SK-N-SH (cell line): Measurements from ENCODE around the gene STX16. TPM values are rescaled to one million over a fixed set of nuclear protein-coding genes. Genes with fewer than 3 reads are reported as not detected.

Experiments
- CTCF ChIA-PET: fragments of 300-600, 350-600 bp; formaldehyde crosslinking; extraction: SDS; loops from one replicate; lab custom pipeline; 2021; lab: Yijun Ruan, JAX
- POLR2A ChIA-PET: fragments of 350-600 bp; sonication (Branson Sonifier 250); formaldehyde crosslinking; extraction: SDS; loops from one replicate; lab custom pipeline; 2020; ENCODE audit warnings: antibody characterized with exemption, inconsistent platforms; lab: Yijun Ruan, JAX
- DNase-seq: peaks from one replicate; pipeline ENCODE4 v3.0.0; 2012
- H2AFZ ChIP-seq: fragments of 200-600 bp; sonication (generic); 2 replicates; pipeline ENCODE4 v1.8.1; 2016; ENCODE audit warnings: antibody characterized with exemption, mild to moderate bottlenecking, low read depth
- H3F3A ChIP-seq: fragments of 200-600 bp; sonication (generic); replicated peaks from 2 replicates; pipeline ENCODE3; 2016; ENCODE audit warnings: antibody characterized with exemption, mild to moderate bottlenecking; ENCODE audit not compliant: insufficient read depth
- H3K27ac ChIP-seq, 2 experiments: fragments of 200-500 bp in 1 of 2; fragments of 200-600 bp in 1 of 2; sonication (Bioruptor generic) in 1 of 2; sonication (generic), shearing (Covaris generic) in 1 of 2; 2 replicates each; pipeline versions ENCODE4 v1.5.1 to v1.6.1; 2014 to 2016; ENCODE audit warnings: low read depth in 2 of 2, inconsistent platforms in 1 of 2, low read length in 1 of 2, mild to moderate bottlenecking in 1 of 2, mixed read lengths in 1 of 2
- H3K27me3 ChIP-seq: fragments of 200-600 bp; sonication (generic), shearing (Covaris generic); 2 replicates; pipeline ENCODE4 v1.6.1; 2016; ENCODE audit warnings: mixed run types; ENCODE audit not compliant: insufficient read depth
- H3K36me3 ChIP-seq, 2 experiments: fragments of 200-500 bp in 1 of 2; fragments of 200-600 bp in 1 of 2; sonication (Bioruptor generic) in 1 of 2; sonication (generic) in 1 of 2; replicated peaks in 1 of 2; 2 replicates each; pipeline versions ENCODE3 to v1.5.1; 2014 to 2016; ENCODE audit warnings: low read length in 1 of 2, mild to moderate bottlenecking in 1 of 2; ENCODE audit not compliant: insufficient read depth in 2 of 2, control insufficient read depth in 1 of 2
- H3K4me1 ChIP-seq, 2 experiments: fragments of 200-500 bp in 1 of 2; fragments of 200-600 bp in 1 of 2; sonication (Bioruptor generic) in 1 of 2; sonication (generic), shearing (Covaris generic) in 1 of 2; 2 replicates each; pipeline versions ENCODE4 v1.5.1 to v1.6.1; 2014 to 2016; ENCODE audit warnings: low read depth in 1 of 2, low read length in 1 of 2, mixed run types in 1 of 2; ENCODE audit not compliant: insufficient read depth in 2 of 2, control insufficient read depth in 1 of 2
- H3K4me2 ChIP-seq: fragments of 200-600 bp; sonication (generic), shearing (Covaris generic); 2 replicates; pipeline ENCODE4 v1.6.1; 2017; ENCODE audit warnings: mixed run types
- H3K4me3 ChIP-seq, 2 experiments: fragments of 200-500 bp in 1 of 2; fragments of 200-600 bp in 1 of 2; sonication (Bioruptor generic) in 1 of 2; sonication (generic), shearing (Covaris generic) in 1 of 2; 2 replicates each; pipeline versions ENCODE4 v1.5.1 to v1.8.1; 2014 to 2016; ENCODE audit warnings: low read depth in 2 of 2, inconsistent platforms in 1 of 2, low read length in 1 of 2, mild to moderate bottlenecking in 1 of 2, mixed read lengths in 1 of 2, moderate library complexity in 1 of 2
- H3K79me2 ChIP-seq: fragments of 200-600 bp; sonication (generic); 2 replicates; pipeline ENCODE4 v1.8.1; 2017; ENCODE audit warnings: mild to moderate bottlenecking; ENCODE audit not compliant: insufficient read depth
- H3K9ac ChIP-seq: fragments of 200-600 bp; sonication (generic); 2 replicates; pipeline ENCODE4 v1.6.1; 2017; ENCODE audit warnings: mixed run types
- H3K9me2 ChIP-seq: fragments of 200-600 bp; sonication (generic); 2 replicates; pipeline ENCODE4 v1.6.1; 2017; ENCODE audit warnings: mixed run types
- H3K9me3 ChIP-seq: fragments of 200-600 bp; sonication (generic); 2 replicates; pipeline ENCODE4 v1.6.1; 2017; ENCODE audit warnings: mixed run types, mild to moderate bottlenecking, moderate library complexity
- H4K20me1 ChIP-seq: fragments of 200-600 bp; sonication (generic); 2 replicates; pipeline ENCODE4 v1.6.1; 2017; ENCODE audit warnings: mild to moderate bottlenecking, mixed run types; ENCODE audit not compliant: insufficient read depth
- ELF1 ChIP-seq: IDR thresholded peaks from 2 replicates; pipeline ENCODE4 v1.4.0; 2012
- EZH2phosphoT487 ChIP-seq: fragments of 200-600 bp; sonication (generic); IDR thresholded peaks from 2 replicates; pipeline ENCODE4 v1.6.1; 2017; ENCODE audit warnings: low read depth, mixed run types, mild to moderate bottlenecking, antibody characterized with exemption, moderate library complexity, borderline replicate concordance
- FOSL2 ChIP-seq: IDR thresholded peaks from 2 replicates; pipeline ENCODE4 v1.4.0; 2012; ENCODE audit warnings: low read depth, mild to moderate bottlenecking, moderate library complexity, borderline replicate concordance
- GABPA ChIP-seq: IDR thresholded peaks from 2 replicates; pipeline ENCODE4 v1.4.0; 2012; ENCODE audit warnings: low read depth, mild to moderate bottlenecking
- GATA2 ChIP-seq: sonication (generic); formaldehyde crosslinking; IDR thresholded peaks from 2 replicates; pipeline ENCODE4 v1.5.0; 2020; ENCODE audit warnings: mild to moderate bottlenecking, missing genetic modification reagents
- JUND ChIP-seq: IDR thresholded peaks from 2 replicates; pipeline ENCODE4 v1.4.0; 2012
- MEF2A ChIP-seq: IDR thresholded peaks from 2 replicates; pipeline ENCODE4 v1.4.0; 2012; ENCODE audit warnings: low read depth, borderline replicate concordance
- MXI1 ChIP-seq: IDR thresholded peaks from 2 replicates; pipeline ENCODE4 v1.6.1; 2012; ENCODE audit warnings: mild to moderate bottlenecking, low read depth, low read length, improper control_type of control experiment
- NFIC ChIP-seq: IDR thresholded peaks from 2 replicates; pipeline ENCODE4 v1.4.0; 2012; ENCODE audit warnings: borderline replicate concordance
- NRF1 ChIP-seq: IDR thresholded peaks from 2 replicates; pipeline ENCODE4 v1.6.1; 2012; ENCODE audit warnings: low read depth, mild to moderate bottlenecking, low read length
- RAD21 ChIP-seq: IDR thresholded peaks from 2 replicates; pipeline ENCODE4 v1.6.1; 2012; ENCODE audit warnings: mild to moderate bottlenecking, low read length
- RCOR1 ChIP-seq: fragments of 150-350 bp; IDR thresholded peaks from 2 replicates; pipeline ENCODE4 v1.6.1; 2017; ENCODE audit warnings: antibody characterized with exemption, low read length
- SIN3A ChIP-seq: IDR thresholded peaks from 2 replicates; pipeline ENCODE4 v1.6.1; 2012; ENCODE audit warnings: low read depth, mild to moderate bottlenecking, low read length, moderate library complexity, borderline replicate concordance
- SMC3 ChIP-seq: IDR thresholded peaks from 2 replicates; pipeline ENCODE4 v1.6.1; 2012; ENCODE audit warnings: low read depth, low read length, improper control_type of control experiment
- TAF1 ChIP-seq: IDR thresholded peaks from 2 replicates; pipeline ENCODE4 v1.6.1; 2012; ENCODE audit warnings: low read depth, mild to moderate bottlenecking, low read length, moderate library complexity, borderline replicate concordance
- TCF12 ChIP-seq: IDR thresholded peaks from 2 replicates; pipeline ENCODE4 v1.4.0; 2012
- TEAD4 ChIP-seq: IDR thresholded peaks from 2 replicates; pipeline ENCODE4 v1.4.0; 2012; ENCODE audit warnings: mild to moderate bottlenecking, borderline replicate concordance; ENCODE audit not compliant: insufficient read depth
- WGBS: methylation state at CpG from one replicate; pipeline ENCODE4 v1.1.6; 2017; ENCODE audit warnings: low lambda C conversion rate; 5-methylcytosine and 5-hydroxymethylcytosine counted together
- polyA plus RNA-seq, 3 experiments: library from polyadenylated mRNA; depleted of rRNA; stranded (reverse); fragments of >200 nt; gene quantifications; 2 replicates each; pipeline ENCODE4 v1.2.3, GENCODE V29; 2012
- TF ChIP-seq, protein P1 (sequence below): IDR thresholded peaks from 2 replicates; pipeline ENCODE4; 2012
- TF ChIP-seq, protein P2 (sequence below): IDR thresholded peaks from 2 replicates; pipeline ENCODE4 v1.4.0; 2012; ENCODE audit warnings: low read depth, borderline replicate concordance

The STX16 gene
- polyA plus RNA-seq, 1 of the 3 experiments (the other 2 are of a cell fraction) = 63.8 TPM

DNA sequence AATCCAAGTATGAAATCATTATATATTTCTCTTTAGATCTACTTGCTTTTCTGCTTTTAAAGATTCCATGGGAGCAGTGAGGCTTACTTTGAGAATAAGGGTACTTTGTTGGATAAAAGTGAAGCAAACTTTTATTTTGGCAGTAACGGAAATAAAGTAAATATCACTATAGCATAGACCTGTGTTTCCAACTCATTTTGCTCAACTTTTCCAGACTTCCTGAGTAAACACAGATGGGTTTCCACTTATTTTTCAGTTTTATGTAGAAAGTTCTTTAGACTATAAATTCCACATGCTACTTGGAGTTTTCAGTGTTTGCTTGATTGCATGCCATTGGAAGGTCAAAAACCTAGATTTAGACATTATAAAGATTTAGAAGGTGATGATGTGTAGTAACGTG lies 6.2 kb downstream of the STX16 start:
- peak overlapping the region; percentile 93 for H3K4me2 ChIP-seq
- no peaks in the 10 kb centered on the region for H3K9me3 ChIP-seq
- H3K79me2 ChIP-seq = peaks cover 100% of the 10 kb centered on the region
- ChIA-PET CTCF (interaction anchor here (0.7 to 2.8 kb wide), 5 partner anchors 12 to 182 kb away, joined by 3 to 12 read pairs (median 3); no protein-coding TSS in a partner anchor), POLR2A (no interaction called here)
- 0 out of 4 replicates have a peak overlapping the region, but pooled peaks of 1 of the 2 experiments have one; percentile 15 for H3K4me3 ChIP-seq
- peak overlapping the region; percentile 16 to 39 for H3K27ac ChIP-seq
- no peak for DNase-seq
- H2AFZ ChIP-seq = no peak overlapping the region
- peaks cover 23 to 35% of the 10 kb centered on the region in 2 experiments; a peak in 3 of 4 replicates for H3K4me1 ChIP-seq
- no peaks in the 10 kb centered on the region for H3K27me3 ChIP-seq
- peaks cover 13 to 48% of the 10 kb centered on the region in 2 experiments for H3K36me3 ChIP-seq
- peak overlapping the region; percentile 19; the same call in 1 of the 2 replicates for H3K9ac ChIP-seq
- H3K9me2 ChIP-seq = no peaks in the 10 kb centered on the region
- H4K20me1 ChIP-seq = no peaks in the 10 kb centered on the region; the same call in 1 of the 2 replicates
- WGBS = 88% methylated on average over 2 of the region's 2 CpGs
- TF ChIP-seq RCOR1 (no peak), GATA2 (CRISPR knock-in tag) (no peak)
- TF ChIP-seq, all 33 proteins: peak for 0
- peaks cover 7% of the 10 kb centered on the region for H3F3A ChIP-seq

DNA sequence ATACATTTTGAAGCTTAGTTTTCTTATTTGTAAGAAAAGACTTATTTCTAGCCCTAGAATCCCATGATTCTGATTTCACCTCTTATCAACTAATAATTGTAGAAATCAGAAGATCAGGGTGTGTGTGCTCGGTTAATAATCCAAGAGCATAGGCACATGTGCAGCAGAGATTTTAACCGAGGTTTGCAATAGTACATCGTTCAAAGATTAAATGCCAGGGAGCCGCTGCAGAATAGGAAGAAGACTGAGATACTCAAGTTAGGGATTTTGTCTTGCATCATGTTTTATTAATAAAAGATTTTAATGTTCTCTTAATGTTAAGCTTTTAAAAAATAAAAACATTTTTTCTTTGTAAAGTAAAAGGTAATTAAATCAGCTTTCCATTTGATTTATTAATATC lies 6.9 kb downstream of the STX16 start:
- POLR2A ChIA-PET = no interaction called here
- H3K79me2 ChIP-seq = peaks cover 100% of the 10 kb centered on the region
- TF ChIP-seq FOSL2 (no peak), MXI1 (peak; percentile 39; the same call in 1 of the 2 replicates), RCOR1 (no peak), NFIC (no peak)
- TF ChIP-seq, protein P1, sequence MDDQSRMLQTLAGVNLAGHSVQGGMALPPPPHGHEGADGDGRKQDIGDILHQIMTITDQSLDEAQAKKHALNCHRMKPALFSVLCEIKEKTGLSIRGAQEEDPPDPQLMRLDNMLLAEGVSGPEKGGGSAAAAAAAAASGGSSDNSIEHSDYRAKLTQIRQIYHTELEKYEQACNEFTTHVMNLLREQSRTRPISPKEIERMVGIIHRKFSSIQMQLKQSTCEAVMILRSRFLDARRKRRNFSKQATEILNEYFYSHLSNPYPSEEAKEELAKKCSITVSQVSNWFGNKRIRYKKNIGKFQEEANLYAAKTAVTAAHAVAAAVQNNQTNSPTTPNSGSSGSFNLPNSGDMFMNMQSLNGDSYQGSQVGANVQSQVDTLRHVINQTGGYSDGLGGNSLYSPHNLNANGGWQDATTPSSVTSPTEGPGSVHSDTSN = no peak
- TF ChIP-seq, all 33 proteins: peak for 1
- H3F3A ChIP-seq = no peaks in the 10 kb centered on the region
- peak overlapping the region; percentile 8; the same call in 1 of the 2 replicates for H3K9ac ChIP-seq
- DNase-seq = no peak
- H2AFZ ChIP-seq = no peak overlapping the region
- H3K9me3 ChIP-seq = no peaks in the 10 kb centered on the region
- H3K4me3 ChIP-seq = peak overlapping the region; percentile 19 to 33; a peak in 1 of 4 replicates
- H3K36me3 ChIP-seq = peaks cover 16 to 51% of the 10 kb centered on the region in 2 experiments
- H3K4me2 ChIP-seq = peak overlapping the region; percentile 93
- H3K4me1 ChIP-seq = peaks cover 23 to 33% of the 10 kb centered on the region in 2 experiments; a peak in 3 of 4 replicates
- 55% methylated on average over 4 of the region's 4 CpGs for WGBS
- no peaks in the 10 kb centered on the region for H3K9me2 ChIP-seq
- CTCF ChIA-PET = interaction anchor here (0.6 to 2.8 kb wide), 5 partner anchors 11 to 564 kb away, joined by 3 to 12 read pairs (median 3); no protein-coding TSS in a partner anchor
- 0 out of 4 replicates have a peak overlapping the region, but pooled peaks of 1 of the 2 experiments have one; percentile 39 for H3K27ac ChIP-seq
- no peaks in the 10 kb centered on the region; the same call in 1 of the 2 replicates for H4K20me1 ChIP-seq
- no peaks in the 10 kb centered on the region for H3K27me3 ChIP-seq

DNA sequence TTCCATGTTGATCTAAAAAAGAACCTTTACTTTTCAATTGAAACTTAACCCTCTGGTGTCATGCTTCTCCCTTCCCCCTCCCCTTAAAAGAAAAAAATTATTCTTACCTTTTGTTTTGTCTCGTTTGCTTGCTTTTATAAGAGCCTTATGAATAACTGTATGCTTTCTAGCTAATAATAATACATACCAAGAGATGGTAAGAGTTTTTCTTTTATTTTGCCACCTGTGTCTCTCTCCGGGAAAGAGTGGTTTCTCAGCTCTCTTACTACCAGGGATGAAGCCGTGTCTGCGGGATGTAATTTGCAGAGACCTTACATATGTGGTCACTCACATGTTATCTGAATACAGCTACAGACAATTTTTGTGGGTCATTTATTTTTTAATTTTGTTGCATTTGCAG lies 7.7 kb downstream of the STX16 start:
- CTCF ChIA-PET = interaction anchor here (0.9 to 2.8 kb wide), 4 partner anchors 11 to 797 kb away, joined by 3 to 12 read pairs (median 4); no protein-coding TSS in a partner anchor
- H3K4me1 ChIP-seq = peaks cover 23 to 29% of the 10 kb centered on the region in 2 experiments; a peak in 3 of 4 replicates
- H4K20me1 ChIP-seq = no peaks in the 10 kb centered on the region; the same call in 1 of the 2 replicates
- no peak overlapping the region for H2AFZ ChIP-seq
- no peak overlapping the region for H3K4me3 ChIP-seq
- WGBS = 77% methylated on average over 4 of the region's 4 CpGs
- H3K9me3 ChIP-seq = no peaks in the 10 kb centered on the region
- H3K27me3 ChIP-seq = no peaks in the 10 kb centered on the region
- H3K4me2 ChIP-seq = peak overlapping the region; percentile 93
- POLR2A ChIA-PET = interaction anchor here (0.7 kb wide), 1 partner anchor 22 kb away, joined by 3 read pairs; no protein-coding TSS in a partner anchor
- H3K9me2 ChIP-seq = no peaks in the 10 kb centered on the region
- H3K27ac ChIP-seq = 0 out of 4 replicates have a peak overlapping the region, but pooled peaks of 1 of the 2 experiments have one; percentile 15
- peaks cover 21 to 55% of the 10 kb centered on the region in 2 experiments for H3K36me3 ChIP-seq
- no peak for DNase-seq
- peak overlapping the region; percentile 8; the same call in 1 of the 2 replicates for H3K9ac ChIP-seq
- no peaks in the 10 kb centered on the region for H3F3A ChIP-seq
- peaks cover 100% of the 10 kb centered on the region for H3K79me2 ChIP-seq
- TF ChIP-seq, protein P2, sequence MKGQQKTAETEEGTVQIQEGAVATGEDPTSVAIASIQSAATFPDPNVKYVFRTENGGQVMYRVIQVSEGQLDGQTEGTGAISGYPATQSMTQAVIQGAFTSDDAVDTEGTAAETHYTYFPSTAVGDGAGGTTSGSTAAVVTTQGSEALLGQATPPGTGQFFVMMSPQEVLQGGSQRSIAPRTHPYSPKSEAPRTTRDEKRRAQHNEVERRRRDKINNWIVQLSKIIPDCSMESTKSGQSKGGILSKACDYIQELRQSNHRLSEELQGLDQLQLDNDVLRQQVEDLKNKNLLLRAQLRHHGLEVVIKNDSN = no peak
- TF ChIP-seq NFIC (no peak), MXI1 (no peak), EZH2phosphoT487 (no peak), ELF1 (no peak), TEAD4 (no peak), MEF2A (no peak), RAD21 (no peak), TCF12 (no peak), TAF1 (no peak), SMC3 (no peak), GABPA (no peak), RCOR1 (no peak), JUND (no peak), SIN3A (no peak), NRF1 (no peak)
